ENCODE data around the gene EFNA5.
A peak's percentile ranks its signal among the peaks of the same experiment; 100 is the strongest.

Gene EFNA5

GRCh38 chr5:107487056-107487542 is 183.6 kb downstream of the EFNA5 start:
- Histone ChIP-seq H3K4me1 (ENCODE audit: control insufficient read depth, low read depth, low read length) (peaks cover 21% of the 10 kb centered on the region), H3K27ac (ENCODE audit: low read length) (no peak overlapping the region), H3K9me3 (ENCODE audit: control insufficient read depth, low read depth, low read length) (no peaks in the 10 kb centered on the region), H3K36me3 (ENCODE audit: control insufficient read depth, low read depth, low read length) (no peaks in the 10 kb centered on the region), H3K4me3 (ENCODE audit: low read length) (no peak overlapping the region), H3K27me3 (ENCODE audit: control insufficient read depth, insufficient read depth, low read length) (no peaks in the 10 kb centered on the region), H3K9ac (ENCODE audit: low read length) (no peak overlapping the region)

DNA sequence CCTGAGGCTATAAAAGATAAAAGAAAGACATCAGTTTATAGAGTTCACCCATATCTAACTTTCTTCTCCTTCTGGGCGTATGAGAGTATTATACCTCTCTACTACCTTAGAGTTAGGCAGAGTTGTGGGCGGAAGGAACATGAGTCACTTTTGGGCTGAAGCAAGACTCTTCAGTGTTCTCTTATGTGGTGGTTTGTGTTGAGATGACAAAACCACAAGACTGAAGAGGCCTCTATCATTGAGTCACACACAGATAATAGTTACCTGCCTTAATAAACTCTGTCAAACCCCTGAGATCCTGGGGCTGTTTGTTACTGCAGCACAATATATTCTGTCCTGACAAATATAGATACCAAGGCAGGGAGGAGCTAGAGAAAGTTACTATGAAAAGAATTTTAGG is 184.2 kb downstream of the EFNA5 start:
- peaks cover 21% of the 10 kb centered on the region for H3K4me1 ChIP-seq (ENCODE audit: control insufficient read depth, low read depth, low read length)
- H3K27ac ChIP-seq (ENCODE audit: low read length): no peak overlapping the region
- H3K4me3 ChIP-seq (ENCODE audit: low read length): no peak overlapping the region
- no peak overlapping the region for H3K9ac ChIP-seq (ENCODE audit: low read length)
- no peaks in the 10 kb centered on the region for H3K27me3 ChIP-seq (ENCODE audit: control insufficient read depth, insufficient read depth, low read length)
- H3K9me3 ChIP-seq (ENCODE audit: control insufficient read depth, low read depth, low read length): no peaks in the 10 kb centered on the region
- no peaks in the 10 kb centered on the region for H3K36me3 ChIP-seq (ENCODE audit: control insufficient read depth, low read depth, low read length)

DNA sequence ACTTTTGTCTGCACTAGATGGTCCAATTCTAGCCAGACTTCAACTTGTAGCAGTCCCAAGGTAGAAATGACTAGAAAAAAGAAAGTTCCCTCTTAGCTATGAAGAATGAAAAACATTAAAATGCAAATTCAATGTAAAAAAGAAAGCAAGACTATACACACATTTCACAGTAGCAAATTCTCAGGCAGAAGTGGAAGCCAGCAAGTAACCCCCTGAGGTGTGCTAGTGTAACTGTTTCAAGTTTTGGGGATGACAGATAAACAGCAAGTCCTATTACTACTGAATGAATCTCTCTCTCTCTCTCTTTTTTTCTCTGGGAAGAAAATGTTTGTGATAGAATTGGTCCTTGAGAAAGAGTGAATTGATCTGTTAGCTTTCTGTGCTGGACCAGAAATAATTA is 185.6 kb downstream of the EFNA5 start:
- peaks cover 21% of the 10 kb centered on the region for H3K4me1 ChIP-seq (ENCODE audit: control insufficient read depth, low read depth, low read length)
- no peaks in the 10 kb centered on the region for H3K36me3 ChIP-seq (ENCODE audit: control insufficient read depth, low read depth, low read length)
- H3K27me3 ChIP-seq (ENCODE audit: control insufficient read depth, insufficient read depth, low read length): no peaks in the 10 kb centered on the region
- H3K9ac ChIP-seq (ENCODE audit: low read length): no peak overlapping the region
- H3K9me3 ChIP-seq (ENCODE audit: control insufficient read depth, low read depth, low read length): no peaks in the 10 kb centered on the region
- no peak overlapping the region for H3K4me3 ChIP-seq (ENCODE audit: low read length)
- H3K27ac ChIP-seq (ENCODE audit: low read length): no peak overlapping the region

DNA sequence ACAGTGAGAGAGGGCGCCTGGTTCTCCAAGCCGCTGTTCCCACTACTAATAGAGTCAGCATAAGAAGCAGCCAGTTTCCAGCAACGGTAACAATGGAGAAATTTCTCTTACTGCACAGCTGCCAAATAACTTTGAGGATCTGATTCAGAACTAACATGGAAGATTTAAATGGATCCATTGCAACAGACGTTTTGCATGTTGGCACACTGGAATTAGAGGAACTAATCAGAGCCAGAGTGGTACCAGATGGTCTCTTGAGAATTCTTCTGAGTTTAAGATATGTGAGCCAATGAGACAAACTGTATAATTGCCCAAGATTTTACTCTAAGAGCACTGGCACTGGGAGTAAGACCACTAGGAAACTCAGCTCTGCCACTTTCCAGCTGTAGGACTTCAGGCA is 186.5 kb downstream of the EFNA5 start:
- Histone ChIP-seq H3K27me3 (ENCODE audit: control insufficient read depth, insufficient read depth, low read length) (no peaks in the 10 kb centered on the region), H3K27ac (ENCODE audit: low read length) (no peak overlapping the region)

GRCh38 chr5:107483231-107484024 is 187.3 kb downstream of the EFNA5 start:
- Histone ChIP-seq H3K27me3 (ENCODE audit: control insufficient read depth, insufficient read depth, low read length) (no peaks in the 10 kb centered on the region), H3K9ac (ENCODE audit: low read length) (no peak overlapping the region), H3K4me3 (ENCODE audit: low read length) (no peak overlapping the region), H3K36me3 (ENCODE audit: control insufficient read depth, low read depth, low read length) (no peaks in the 10 kb centered on the region), H3K9me3 (ENCODE audit: control insufficient read depth, low read depth, low read length) (no peaks in the 10 kb centered on the region), H3K27ac (ENCODE audit: low read length) (no peak overlapping the region), H3K4me1 (ENCODE audit: control insufficient read depth, low read depth, low read length) (peaks cover 24% of the 10 kb centered on the region)

More for the DNA sequence above, 186.5 kb downstream of the EFNA5 start:
- Histone ChIP-seq H3K9ac (ENCODE audit: low read length) (no peak overlapping the region), H3K4me3 (ENCODE audit: low read length) (no peak overlapping the region), H3K36me3 (ENCODE audit: control insufficient read depth, low read depth, low read length) (no peaks in the 10 kb centered on the region), H3K9me3 (ENCODE audit: control insufficient read depth, low read depth, low read length) (no peaks in the 10 kb centered on the region), H3K4me1 (ENCODE audit: control insufficient read depth, low read depth, low read length) (peaks cover 21% of the 10 kb centered on the region)

- Histone ChIP-seq H3K9me3 (ENCODE audit: control insufficient read depth, low read depth, low read length) (no peaks in the 10 kb centered on the region), H3K27me3 (ENCODE audit: control insufficient read depth, insufficient read depth, low read length) (no peaks in the 10 kb centered on the region), H3K4me3 (ENCODE audit: low read length) (no peak overlapping the region), H3K4me1 (ENCODE audit: control insufficient read depth, low read depth, low read length) (peaks cover 38% of the 10 kb centered on the region), H3K9ac (ENCODE audit: low read length) (no peak overlapping the region), H3K36me3 (ENCODE audit: control insufficient read depth, low read depth, low read length) (no peaks in the 10 kb centered on the region), H3K27ac (ENCODE audit: low read length) (peak overlapping the region; percentile 19)
Measured at GRCh38 chr5:107478068-107478641, 192.6 kb downstream of the EFNA5 start.

GRCh38 chr5:107477492-107477891 is 193.2 kb downstream of the EFNA5 start:
- Histone ChIP-seq H3K36me3 (ENCODE audit: control insufficient read depth, low read depth, low read length) (no peaks in the 10 kb centered on the region), H3K27ac (ENCODE audit: low read length) (no peak overlapping the region), H3K27me3 (ENCODE audit: control insufficient read depth, insufficient read depth, low read length) (no peaks in the 10 kb centered on the region), H3K4me3 (ENCODE audit: low read length) (no peak overlapping the region), H3K9me3 (ENCODE audit: control insufficient read depth, low read depth, low read length) (no peaks in the 10 kb centered on the region), H3K9ac (ENCODE audit: low read length) (peak overlapping the region; percentile 34), H3K4me1 (ENCODE audit: control insufficient read depth, low read depth, low read length) (peaks cover 45% of the 10 kb centered on the region)

GRCh38 chr5:107476783-107477182 is 194.0 kb downstream of the EFNA5 start:
- Histone ChIP-seq H3K9me3 (ENCODE audit: control insufficient read depth, low read depth, low read length) (no peaks in the 10 kb centered on the region), H3K27ac (ENCODE audit: low read length) (no peak overlapping the region), H3K27me3 (ENCODE audit: control insufficient read depth, insufficient read depth, low read length) (no peaks in the 10 kb centered on the region), H3K36me3 (ENCODE audit: control insufficient read depth, low read depth, low read length) (no peaks in the 10 kb centered on the region), H3K4me3 (ENCODE audit: low read length) (no peak overlapping the region), H3K9ac (ENCODE audit: low read length) (no peak overlapping the region), H3K4me1 (ENCODE audit: control insufficient read depth, low read depth, low read length) (peaks cover 49% of the 10 kb centered on the region)

GRCh38 chr5:107474716-107475489 is 195.8 kb downstream of the EFNA5 start:
- peaks cover 63% of the 10 kb centered on the region for H3K4me1 ChIP-seq (ENCODE audit: control insufficient read depth, low read depth, low read length)
- H3K27ac ChIP-seq (ENCODE audit: low read length): no peak overlapping the region
- no peak overlapping the region for H3K4me3 ChIP-seq (ENCODE audit: low read length)
- no peaks in the 10 kb centered on the region for H3K27me3 ChIP-seq (ENCODE audit: control insufficient read depth, insufficient read depth, low read length)
- no peak overlapping the region for H3K9ac ChIP-seq (ENCODE audit: low read length)
- no peaks in the 10 kb centered on the region for H3K9me3 ChIP-seq (ENCODE audit: control insufficient read depth, low read depth, low read length)
- no peaks in the 10 kb centered on the region for H3K36me3 ChIP-seq (ENCODE audit: control insufficient read depth, low read depth, low read length)

- H3K27ac ChIP-seq (ENCODE audit: low read length): no peak overlapping the region
Measured at GRCh38 chr5:107474361-107474715, 196.4 kb downstream of the EFNA5 start.

DNA sequence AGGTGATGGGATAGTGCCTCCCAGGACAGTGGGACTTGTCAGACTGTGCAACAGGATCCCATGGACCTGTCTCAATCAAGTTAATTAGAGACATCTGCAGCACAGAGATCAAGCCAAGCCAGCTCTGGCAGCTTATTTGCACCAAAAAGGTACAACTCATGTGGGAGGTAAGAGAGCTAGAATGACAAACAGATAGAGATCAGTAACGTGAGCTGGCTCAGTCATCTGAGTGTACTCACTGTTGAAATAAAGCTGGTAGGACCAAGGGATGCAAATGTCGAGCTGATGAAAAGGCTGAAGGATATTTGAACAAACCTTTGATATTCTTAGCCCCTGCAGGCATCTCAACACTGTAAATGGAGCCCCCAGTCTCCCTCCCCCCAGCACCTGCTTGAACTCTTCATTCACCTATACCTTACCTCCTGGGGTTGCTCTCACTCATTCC is 198.1 kb downstream of the EFNA5 start:
- no peaks in the 10 kb centered on the region for H3K36me3 ChIP-seq (ENCODE audit: control insufficient read depth, low read depth, low read length)
- H3K9me3 ChIP-seq (ENCODE audit: control insufficient read depth, low read depth, low read length): no peaks in the 10 kb centered on the region
- H3K27ac ChIP-seq (ENCODE audit: low read length): no peak overlapping the region
- no peak overlapping the region for H3K4me3 ChIP-seq (ENCODE audit: low read length)
- H3K4me1 ChIP-seq (ENCODE audit: control insufficient read depth, low read depth, low read length): peaks cover 65% of the 10 kb centered on the region
- no peaks in the 10 kb centered on the region for H3K27me3 ChIP-seq (ENCODE audit: control insufficient read depth, insufficient read depth, low read length)
- H3K9ac ChIP-seq (ENCODE audit: low read length): no peak overlapping the region

More at GRCh38 chr5:107474361-107474715, 196.4 kb downstream of the EFNA5 start:
- no peaks in the 10 kb centered on the region for H3K27me3 ChIP-seq (ENCODE audit: control insufficient read depth, insufficient read depth, low read length)
- no peak overlapping the region for H3K9ac ChIP-seq (ENCODE audit: low read length)
- peaks cover 69% of the 10 kb centered on the region for H3K4me1 ChIP-seq (ENCODE audit: control insufficient read depth, low read depth, low read length)
- no peaks in the 10 kb centered on the region for H3K9me3 ChIP-seq (ENCODE audit: control insufficient read depth, low read depth, low read length)
- H3K4me3 ChIP-seq (ENCODE audit: low read length): no peak overlapping the region
- no peaks in the 10 kb centered on the region for H3K36me3 ChIP-seq (ENCODE audit: control insufficient read depth, low read depth, low read length)
